BJ (cell line): ENCODE measurements around the gene ANKRD18B. TPM values are rescaled to one million over a fixed set of nuclear protein-coding genes. Genes with fewer than 3 reads are reported as not detected.

Source experiments
- polyA plus RNA-seq: library from polyadenylated mRNA; depleted of rRNA; stranded (reverse); fragments of >200 nt; gene quantifications from 2 replicates; pipeline ENCODE4 v1.2.3, GENCODE V29; 2011; rRNA removed
- small RNA-seq: library from RNA; depleted of rRNA; stranded (forward); fragments of <200 nt; gene quantifications from one replicate; pipeline ENCODE3, GENCODE V24; 2012; ENCODE audit warnings: low replicate concordance, low read depth; ENCODE audit not compliant: insufficient read length

ANKRD18B gene
- polyA plus RNA-seq, 1 experiment: 0.74 TPM

Small RNA genes within 50 kb of the gene (small RNA-seq; reads per million reads assigned to genes)
- not detected for gene AL139008.1
- gene PRSS3P4: not detected

Other genes starting within 250 kb of the ANKRD18B start
- 31.2 and 32.2 TPM in 2 replicates for gene NFX1, start 233.7 kb upstream of the ANKRD18B start, polyA plus RNA-seq
- gene AQP7, start 121.7 kb upstream of the ANKRD18B start, polyA plus RNA-seq: not detected in 2 replicates
- gene AQP3, start 76.7 kb upstream of the ANKRD18B start, polyA plus RNA-seq: 0.40 and 0.47 TPM in 2 replicates
- 23.6 and 39.4 TPM in 2 replicates for gene NOL6, start 50.3 kb upstream of the ANKRD18B start, polyA plus RNA-seq